SK-N-MC (cell line): ENCODE data around the gene PDGFRA.

Experiments used
- EZH2 ChIP-seq: fragments of 200-600 bp; sonication (generic); IDR thresholded peaks from one replicate; pipeline ENCODE4 v1.6.1; 2017; ENCODE audit warnings: antibody characterized with exemption
- POLR2AphosphoS5 ChIP-seq: IDR thresholded peaks from 2 replicates; pipeline ENCODE4 v1.6.1; 2012; ENCODE audit warnings: mild to moderate bottlenecking, low read depth, low read length, borderline replicate concordance

DNA sequence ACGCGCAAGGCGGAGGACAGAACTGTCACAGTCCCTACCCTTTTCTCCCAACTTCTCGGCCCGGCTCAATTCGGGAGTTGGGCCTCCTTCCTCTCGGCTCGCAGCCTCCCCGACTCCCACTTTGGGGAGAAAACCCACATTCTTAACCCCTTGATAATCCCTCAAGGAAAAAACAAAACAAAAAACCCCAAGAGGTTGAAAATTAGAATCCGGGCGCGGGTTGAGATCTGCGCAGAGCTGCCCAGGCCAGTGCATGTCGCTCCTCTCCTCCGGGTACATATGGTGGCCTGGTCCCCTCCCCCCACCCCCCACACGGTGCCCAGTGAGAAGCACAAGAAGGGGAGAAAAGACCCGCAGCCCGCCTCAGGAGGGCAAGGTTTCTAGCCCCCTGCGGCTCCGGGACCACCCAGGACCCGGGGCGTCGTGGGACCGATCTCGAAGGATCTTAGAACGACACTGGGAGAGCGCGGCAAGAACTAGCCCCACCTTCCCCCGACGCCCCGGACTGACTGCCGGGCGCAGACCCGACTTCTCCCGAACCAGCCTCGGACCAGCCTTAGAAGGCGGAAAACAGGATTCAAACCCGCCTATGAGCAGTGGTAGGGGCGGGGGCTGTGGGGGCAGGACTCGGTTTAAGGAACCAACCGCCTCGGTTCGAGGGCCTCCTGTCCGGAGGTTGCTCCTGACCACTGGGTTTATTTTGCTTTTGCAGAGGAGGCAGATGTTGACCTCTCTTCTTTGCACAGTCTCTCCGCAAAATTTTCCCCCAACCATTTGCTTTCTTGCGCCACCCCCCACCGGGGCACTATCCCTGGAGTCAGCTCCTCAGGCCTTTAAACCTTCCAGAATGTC is 2.5 kb upstream of the PDGFRA start:
- TF ChIP-seq EZH2 (no peak), POLR2AphosphoS5 (no peak)
